GM23338 (cell line): ENCODE results near the gene ISX.

Experiments used
- CREB1 ChIP-seq: fragments of 250-450 bp; sonication (Bioruptor Pico); IDR thresholded peaks from 2 replicates; pipeline ENCODE4 v1.5.0; 2020; ENCODE audit warnings: low read depth, mild to moderate bottlenecking, moderate library complexity
- EZH2 ChIP-seq: fragments of 200-600 bp; sonication (generic); IDR thresholded peaks from one replicate; pipeline ENCODE4 v1.8.0; 2017; ENCODE audit warnings: antibody characterized with exemption, mild to moderate bottlenecking, low read depth; ENCODE audit not compliant: unreplicated experiment
- EZH2phosphoT487 ChIP-seq: fragments of 200-600 bp; sonication (generic); IDR thresholded peaks from one replicate; pipeline ENCODE4 v1.8.1; 2018; ENCODE audit warnings: antibody characterized with exemption; ENCODE audit not compliant: unreplicated experiment
- JUNB ChIP-seq: IDR thresholded peaks from one replicate; pipeline ENCODE4 v1.6.1; 2016; ENCODE audit warnings: antibody characterized with exemption; ENCODE audit not compliant: unreplicated experiment
- NANOG ChIP-seq: IDR thresholded peaks from 2 replicates; pipeline ENCODE4 v1.6.1; 2016; ENCODE audit warnings: antibody characterized with exemption, borderline replicate concordance
- POLR2AphosphoS5 ChIP-seq: IDR thresholded peaks from 2 replicates; pipeline ENCODE4 v1.6.1; 2016; ENCODE audit warnings: antibody characterized with exemption, low read depth
- ZNF114 ChIP-seq: fragments of 250-450 bp; sonication (Bioruptor Pico); IDR thresholded peaks from 2 replicates; pipeline ENCODE4 v1.5.0; 2020; ENCODE audit warnings: mild to moderate bottlenecking, moderate library complexity
- ZNF331 ChIP-seq: fragments of 250-450 bp; sonication (Bioruptor Pico); IDR thresholded peaks from 2 replicates; pipeline ENCODE4 v1.5.0; 2020; ENCODE audit warnings: low read depth, mild to moderate bottlenecking, moderate library complexity
- TF ChIP-seq, protein P1 (sequence below): IDR thresholded peaks from one replicate; pipeline ENCODE4 v1.6.1; 2018; ENCODE audit warnings: antibody characterized with exemption; ENCODE audit not compliant: unreplicated experiment
- TF ChIP-seq, protein P2 (sequence below), 2 experiments: fragments of 200-600 bp in 1 of 2; sonication (generic) in 1 of 2; conservative IDR thresholded peaks; 2 replicates each; pipeline versions ENCODE4 v1.5.1 to v1.6.1; 2016 to 2017; ENCODE audit warnings: antibody characterized with exemption in 2 of 2, low read depth in 2 of 2, mild to moderate bottlenecking in 2 of 2, moderate library complexity in 1 of 2
- TF ChIP-seq, protein P3 (sequence below): fragments of 250-450 bp; sonication (Bioruptor Pico); IDR thresholded peaks from 2 replicates; pipeline ENCODE4 v1.5.0; 2020; ENCODE audit warnings: mild to moderate bottlenecking, moderate library complexity
- TF ChIP-seq, protein P4 (sequence below): IDR thresholded peaks from 2 replicates; pipeline ENCODE4 v1.6.1; 2016; ENCODE audit warnings: antibody characterized with exemption

DNA sequence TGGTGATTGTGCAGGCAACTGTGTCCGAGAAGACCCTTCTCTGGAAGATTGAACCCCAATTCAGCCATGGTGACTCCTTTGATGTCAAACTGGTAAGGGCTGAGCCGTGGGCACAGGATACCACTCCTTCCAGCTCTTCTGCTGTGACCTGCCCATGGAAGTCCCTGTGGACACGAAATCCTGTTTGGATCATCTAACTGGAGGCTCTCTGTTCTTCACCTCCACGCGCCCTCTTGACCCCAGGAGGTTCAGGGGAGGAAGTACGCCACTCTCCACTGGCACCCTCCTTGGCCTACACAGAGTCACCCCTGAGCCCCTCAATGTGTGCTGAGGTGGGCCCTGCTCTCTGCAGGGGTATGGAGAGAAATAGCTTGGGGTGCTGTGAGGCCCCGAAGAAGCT is 810 bp downstream of the ISX start:
- TF ChIP-seq, protein P1, sequence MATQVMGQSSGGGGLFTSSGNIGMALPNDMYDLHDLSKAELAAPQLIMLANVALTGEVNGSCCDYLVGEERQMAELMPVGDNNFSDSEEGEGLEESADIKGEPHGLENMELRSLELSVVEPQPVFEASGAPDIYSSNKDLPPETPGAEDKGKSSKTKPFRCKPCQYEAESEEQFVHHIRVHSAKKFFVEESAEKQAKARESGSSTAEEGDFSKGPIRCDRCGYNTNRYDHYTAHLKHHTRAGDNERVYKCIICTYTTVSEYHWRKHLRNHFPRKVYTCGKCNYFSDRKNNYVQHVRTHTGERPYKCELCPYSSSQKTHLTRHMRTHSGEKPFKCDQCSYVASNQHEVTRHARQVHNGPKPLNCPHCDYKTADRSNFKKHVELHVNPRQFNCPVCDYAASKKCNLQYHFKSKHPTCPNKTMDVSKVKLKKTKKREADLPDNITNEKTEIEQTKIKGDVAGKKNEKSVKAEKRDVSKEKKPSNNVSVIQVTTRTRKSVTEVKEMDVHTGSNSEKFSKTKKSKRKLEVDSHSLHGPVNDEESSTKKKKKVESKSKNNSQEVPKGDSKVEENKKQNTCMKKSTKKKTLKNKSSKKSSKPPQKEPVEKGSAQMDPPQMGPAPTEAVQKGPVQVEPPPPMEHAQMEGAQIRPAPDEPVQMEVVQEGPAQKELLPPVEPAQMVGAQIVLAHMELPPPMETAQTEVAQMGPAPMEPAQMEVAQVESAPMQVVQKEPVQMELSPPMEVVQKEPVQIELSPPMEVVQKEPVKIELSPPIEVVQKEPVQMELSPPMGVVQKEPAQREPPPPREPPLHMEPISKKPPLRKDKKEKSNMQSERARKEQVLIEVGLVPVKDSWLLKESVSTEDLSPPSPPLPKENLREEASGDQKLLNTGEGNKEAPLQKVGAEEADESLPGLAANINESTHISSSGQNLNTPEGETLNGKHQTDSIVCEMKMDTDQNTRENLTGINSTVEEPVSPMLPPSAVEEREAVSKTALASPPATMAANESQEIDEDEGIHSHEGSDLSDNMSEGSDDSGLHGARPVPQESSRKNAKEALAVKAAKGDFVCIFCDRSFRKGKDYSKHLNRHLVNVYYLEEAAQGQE: no peak
- TF ChIP-seq EZH2phosphoT487 (no peak), POLR2AphosphoS5 (no peak), EZH2 (no peak), JUNB (no peak), CREB1 (CRISPR knock-in tag) (no peak), ZNF331 (no peak), ZNF114 (no peak), NANOG (no peak)
- TF ChIP-seq, protein P2, sequence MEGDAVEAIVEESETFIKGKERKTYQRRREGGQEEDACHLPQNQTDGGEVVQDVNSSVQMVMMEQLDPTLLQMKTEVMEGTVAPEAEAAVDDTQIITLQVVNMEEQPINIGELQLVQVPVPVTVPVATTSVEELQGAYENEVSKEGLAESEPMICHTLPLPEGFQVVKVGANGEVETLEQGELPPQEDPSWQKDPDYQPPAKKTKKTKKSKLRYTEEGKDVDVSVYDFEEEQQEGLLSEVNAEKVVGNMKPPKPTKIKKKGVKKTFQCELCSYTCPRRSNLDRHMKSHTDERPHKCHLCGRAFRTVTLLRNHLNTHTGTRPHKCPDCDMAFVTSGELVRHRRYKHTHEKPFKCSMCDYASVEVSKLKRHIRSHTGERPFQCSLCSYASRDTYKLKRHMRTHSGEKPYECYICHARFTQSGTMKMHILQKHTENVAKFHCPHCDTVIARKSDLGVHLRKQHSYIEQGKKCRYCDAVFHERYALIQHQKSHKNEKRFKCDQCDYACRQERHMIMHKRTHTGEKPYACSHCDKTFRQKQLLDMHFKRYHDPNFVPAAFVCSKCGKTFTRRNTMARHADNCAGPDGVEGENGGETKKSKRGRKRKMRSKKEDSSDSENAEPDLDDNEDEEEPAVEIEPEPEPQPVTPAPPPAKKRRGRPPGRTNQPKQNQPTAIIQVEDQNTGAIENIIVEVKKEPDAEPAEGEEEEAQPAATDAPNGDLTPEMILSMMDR (conservative IDR thresholded peaks at IDR 0.05; ENCODE audit: low read depth in 2 of 2): no peak
- TF ChIP-seq, protein P3, sequence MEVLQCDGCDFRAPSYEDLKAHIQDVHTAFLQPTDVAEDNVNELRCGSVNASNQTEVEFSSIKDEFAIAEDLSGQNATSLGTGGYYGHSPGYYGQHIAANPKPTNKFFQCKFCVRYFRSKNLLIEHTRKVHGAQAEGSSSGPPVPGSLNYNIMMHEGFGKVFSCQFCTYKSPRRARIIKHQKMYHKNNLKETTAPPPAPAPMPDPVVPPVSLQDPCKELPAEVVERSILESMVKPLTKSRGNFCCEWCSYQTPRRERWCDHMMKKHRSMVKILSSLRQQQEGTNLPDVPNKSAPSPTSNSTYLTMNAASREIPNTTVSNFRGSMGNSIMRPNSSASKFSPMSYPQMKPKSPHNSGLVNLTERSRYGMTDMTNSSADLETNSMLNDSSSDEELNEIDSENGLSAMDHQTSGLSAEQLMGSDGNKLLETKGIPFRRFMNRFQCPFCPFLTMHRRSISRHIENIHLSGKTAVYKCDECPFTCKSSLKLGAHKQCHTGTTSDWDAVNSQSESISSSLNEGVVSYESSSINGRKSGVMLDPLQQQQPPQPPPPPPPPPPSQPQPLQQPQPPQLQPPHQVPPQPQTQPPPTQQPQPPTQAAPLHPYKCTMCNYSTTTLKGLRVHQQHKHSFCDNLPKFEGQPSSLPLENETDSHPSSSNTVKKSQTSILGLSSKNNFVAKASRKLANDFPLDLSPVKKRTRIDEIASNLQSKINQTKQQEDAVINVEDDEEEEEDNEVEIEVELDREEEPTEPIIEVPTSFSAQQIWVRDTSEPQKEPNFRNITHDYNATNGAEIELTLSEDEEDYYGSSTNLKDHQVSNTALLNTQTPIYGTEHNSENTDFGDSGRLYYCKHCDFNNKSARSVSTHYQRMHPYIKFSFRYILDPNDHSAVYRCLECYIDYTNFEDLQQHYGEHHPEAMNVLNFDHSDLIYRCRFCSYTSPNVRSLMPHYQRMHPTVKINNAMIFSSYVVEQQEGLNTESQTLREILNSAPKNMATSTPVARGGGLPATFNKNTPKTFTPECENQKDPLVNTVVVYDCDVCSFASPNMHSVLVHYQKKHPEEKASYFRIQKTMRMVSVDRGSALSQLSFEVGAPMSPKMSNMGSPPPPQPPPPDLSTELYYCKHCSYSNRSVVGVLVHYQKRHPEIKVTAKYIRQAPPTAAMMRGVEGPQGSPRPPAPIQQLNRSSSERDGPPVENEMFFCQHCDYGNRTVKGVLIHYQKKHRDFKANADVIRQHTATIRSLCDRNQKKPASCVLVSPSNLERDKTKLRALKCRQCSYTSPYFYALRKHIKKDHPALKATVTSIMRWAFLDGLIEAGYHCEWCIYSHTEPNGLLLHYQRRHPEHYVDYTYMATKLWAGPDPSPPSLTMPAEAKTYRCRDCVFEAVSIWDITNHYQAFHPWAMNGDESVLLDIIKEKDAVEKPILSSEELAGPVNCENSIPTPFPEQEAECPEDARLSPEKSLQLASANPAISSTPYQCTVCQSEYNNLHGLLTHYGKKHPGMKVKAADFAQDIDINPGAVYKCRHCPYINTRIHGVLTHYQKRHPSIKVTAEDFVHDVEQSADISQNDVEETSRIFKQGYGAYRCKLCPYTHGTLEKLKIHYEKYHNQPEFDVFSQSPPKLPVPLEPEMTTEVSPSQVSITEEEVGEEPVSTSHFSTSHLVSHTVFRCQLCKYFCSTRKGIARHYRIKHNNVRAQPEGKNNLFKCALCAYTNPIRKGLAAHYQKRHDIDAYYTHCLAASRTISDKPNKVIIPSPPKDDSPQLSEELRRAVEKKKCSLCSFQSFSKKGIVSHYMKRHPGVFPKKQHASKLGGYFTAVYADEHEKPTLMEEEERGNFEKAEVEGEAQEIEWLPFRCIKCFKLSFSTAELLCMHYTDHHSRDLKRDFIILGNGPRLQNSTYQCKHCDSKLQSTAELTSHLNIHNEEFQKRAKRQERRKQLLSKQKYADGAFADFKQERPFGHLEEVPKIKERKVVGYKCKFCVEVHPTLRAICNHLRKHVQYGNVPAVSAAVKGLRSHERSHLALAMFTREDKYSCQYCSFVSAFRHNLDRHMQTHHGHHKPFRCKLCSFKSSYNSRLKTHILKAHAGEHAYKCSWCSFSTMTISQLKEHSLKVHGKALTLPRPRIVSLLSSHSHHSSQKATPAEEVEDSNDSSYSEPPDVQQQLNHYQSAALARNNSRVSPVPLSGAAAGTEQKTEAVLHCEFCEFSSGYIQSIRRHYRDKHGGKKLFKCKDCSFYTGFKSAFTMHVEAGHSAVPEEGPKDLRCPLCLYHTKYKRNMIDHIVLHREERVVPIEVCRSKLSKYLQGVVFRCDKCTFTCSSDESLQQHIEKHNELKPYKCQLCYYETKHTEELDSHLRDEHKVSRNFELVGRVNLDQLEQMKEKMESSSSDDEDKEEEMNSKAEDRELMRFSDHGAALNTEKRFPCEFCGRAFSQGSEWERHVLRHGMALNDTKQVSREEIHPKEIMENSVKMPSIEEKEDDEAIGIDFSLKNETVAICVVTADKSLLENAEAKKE (CRISPR knock-in tag): no peak
- TF ChIP-seq, protein P4, sequence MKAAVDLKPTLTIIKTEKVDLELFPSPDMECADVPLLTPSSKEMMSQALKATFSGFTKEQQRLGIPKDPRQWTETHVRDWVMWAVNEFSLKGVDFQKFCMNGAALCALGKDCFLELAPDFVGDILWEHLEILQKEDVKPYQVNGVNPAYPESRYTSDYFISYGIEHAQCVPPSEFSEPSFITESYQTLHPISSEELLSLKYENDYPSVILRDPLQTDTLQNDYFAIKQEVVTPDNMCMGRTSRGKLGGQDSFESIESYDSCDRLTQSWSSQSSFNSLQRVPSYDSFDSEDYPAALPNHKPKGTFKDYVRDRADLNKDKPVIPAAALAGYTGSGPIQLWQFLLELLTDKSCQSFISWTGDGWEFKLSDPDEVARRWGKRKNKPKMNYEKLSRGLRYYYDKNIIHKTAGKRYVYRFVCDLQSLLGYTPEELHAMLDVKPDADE: no peak
